SJCRH30 (cell line): ENCODE measurements around the gene DDX56. TPM values are rescaled to one million over a fixed set of nuclear protein-coding genes. Genes with fewer than 3 reads are reported as not detected.

ENCODE experiments used
- DNase-seq, 2 experiments: peaks; one replicate each; pipeline ENCODE4 v3.0.0-alpha.2; 2015 to 2020
- H3K27ac ChIP-seq: fragments of 250-450 bp; sonication (Bioruptor Pico); 2 replicates; pipeline ENCODE4 v1.5.1; 2020; ENCODE audit warnings: mild to moderate bottlenecking, moderate library complexity
- H3K27me3 ChIP-seq: fragments of 250-450 bp; sonication (Bioruptor Pico); 2 replicates; pipeline ENCODE4 v1.5.1; 2020; ENCODE audit warnings: mild to moderate bottlenecking, moderate library complexity
- H3K36me3 ChIP-seq: fragments of 250-450 bp; sonication (Bioruptor Pico); 2 replicates; pipeline ENCODE4 v1.5.1; 2020; ENCODE audit warnings: mild to moderate bottlenecking, moderate library complexity
- H3K4me1 ChIP-seq: fragments of 250-450 bp; sonication (Bioruptor Pico); 2 replicates; pipeline ENCODE4 v1.5.1; 2020; ENCODE audit warnings: mild to moderate bottlenecking, moderate library complexity
- H3K4me3 ChIP-seq: fragments of 250-450 bp; sonication (Bioruptor Pico); 2 replicates; pipeline ENCODE4 v1.5.1; 2020; ENCODE audit warnings: mild to moderate bottlenecking, moderate library complexity
- H3K9me3 ChIP-seq: fragments of 250-450 bp; sonication (Bioruptor Pico); replicated peaks from 2 replicates; pipeline ENCODE4 v1.5.1; 2020; ENCODE audit warnings: mild to moderate bottlenecking, moderate library complexity
- total RNA-seq: library from RNA; depleted of rRNA; stranded (reverse); fragments of >200 nt; shearing (Covaris generic); gene quantifications from 2 replicates; pipeline ENCODE4 v1.2.3, GENCODE V29; 2014

DDX56 gene
- total RNA-seq, 1 experiment from 2014 or later, result 88.5 TPM

GRCh38 chr7:44538798-44539668 is 34.7 kb downstream of the DDX56 start:
- Histone ChIP-seq H3K9me3 (no peaks in the 10 kb centered on the region), H3K27ac (no peak overlapping the region), H3K27me3 (peaks cover 6% of the 10 kb centered on the region; the same call in 1 of the 2 replicates), H3K36me3 (no peaks in the 10 kb centered on the region), H3K4me1 (no peaks in the 10 kb centered on the region), H3K4me3 (no peak overlapping the region)
- DNase-seq, result no peak

DNA sequence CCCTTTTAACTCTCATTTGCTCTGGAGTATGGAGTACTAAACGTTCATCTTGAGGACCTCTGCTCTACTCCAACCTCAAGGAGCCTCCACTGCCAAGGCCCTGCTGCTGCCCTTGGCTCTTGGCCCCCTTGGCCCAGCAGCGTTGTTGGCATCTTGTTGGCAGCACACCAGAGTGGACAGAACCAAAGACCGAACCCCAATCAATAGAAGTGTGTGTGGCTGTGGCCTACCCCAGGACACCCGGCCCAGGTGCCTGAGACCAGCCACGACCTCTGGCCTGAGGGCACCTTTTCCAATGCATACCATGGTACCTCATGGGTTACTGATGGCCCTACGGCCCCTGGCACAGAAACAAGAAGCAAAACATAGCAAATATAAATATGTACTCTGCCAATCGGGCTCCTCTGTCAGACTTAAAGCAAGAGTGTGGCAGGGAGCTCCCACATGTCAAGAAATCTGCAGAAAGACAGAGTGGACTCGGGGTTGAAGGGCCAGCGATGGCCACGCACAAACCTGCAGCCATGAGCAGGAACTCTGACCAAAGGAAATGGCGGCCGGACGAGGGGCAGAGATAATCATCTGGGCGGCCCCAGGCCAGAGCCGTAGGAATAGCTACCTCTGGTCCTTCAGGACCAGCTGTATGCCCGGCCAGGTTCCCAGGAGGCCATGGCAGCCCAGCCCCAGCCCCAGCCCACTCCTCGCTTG is 35.5 kb downstream of the DDX56 start:
- no peak overlapping the region for H3K4me3 ChIP-seq
- no peaks in the 10 kb centered on the region for H3K4me1 ChIP-seq
- H3K27ac ChIP-seq, result no peak overlapping the region
- H3K36me3 ChIP-seq, result no peaks in the 10 kb centered on the region
- peaks cover 6% of the 10 kb centered on the region; the same call in 1 of the 2 replicates for H3K27me3 ChIP-seq
- H3K9me3 ChIP-seq, result no peaks in the 10 kb centered on the region
- no peak for DNase-seq

DNA sequence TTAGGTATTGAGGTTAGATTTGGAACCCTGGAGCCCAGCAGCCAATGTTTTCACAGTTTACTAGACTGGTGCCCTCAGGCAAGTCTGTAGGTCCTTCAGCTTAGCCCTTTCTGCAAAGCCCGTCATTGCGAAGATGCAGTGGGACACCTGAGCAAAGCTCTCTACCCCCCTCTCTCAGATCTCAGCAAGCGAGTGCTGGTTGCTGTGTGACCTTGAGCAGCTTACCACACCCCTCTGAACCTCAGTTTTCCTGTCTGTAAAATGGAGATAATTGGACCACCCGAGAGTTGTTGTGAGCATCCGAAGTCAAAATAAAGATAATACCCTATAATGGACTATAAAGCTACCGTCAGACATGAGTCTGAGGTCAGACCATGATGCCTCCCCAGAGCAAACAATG is 36.3 kb downstream of the DDX56 start:
- Histone ChIP-seq H3K4me3 (no peak overlapping the region), H3K27ac (no peak overlapping the region), H3K9me3 (no peaks in the 10 kb centered on the region), H3K27me3 (peaks cover 4% of the 10 kb centered on the region; the same call in 1 of the 2 replicates), H3K36me3 (no peaks in the 10 kb centered on the region), H3K4me1 (no peaks in the 10 kb centered on the region)
- DNase-seq, result no peak

GRCh38 chr7:44536090-44536489 is 37.6 kb downstream of the DDX56 start:
- no peak overlapping the region for H3K27ac ChIP-seq
- no peaks in the 10 kb centered on the region for H3K36me3 ChIP-seq
- no peaks in the 10 kb centered on the region for H3K27me3 ChIP-seq
- H3K4me1 ChIP-seq, result no peaks in the 10 kb centered on the region
- no peak for DNase-seq
- no peak overlapping the region for H3K4me3 ChIP-seq
- no peaks in the 10 kb centered on the region for H3K9me3 ChIP-seq

DNA sequence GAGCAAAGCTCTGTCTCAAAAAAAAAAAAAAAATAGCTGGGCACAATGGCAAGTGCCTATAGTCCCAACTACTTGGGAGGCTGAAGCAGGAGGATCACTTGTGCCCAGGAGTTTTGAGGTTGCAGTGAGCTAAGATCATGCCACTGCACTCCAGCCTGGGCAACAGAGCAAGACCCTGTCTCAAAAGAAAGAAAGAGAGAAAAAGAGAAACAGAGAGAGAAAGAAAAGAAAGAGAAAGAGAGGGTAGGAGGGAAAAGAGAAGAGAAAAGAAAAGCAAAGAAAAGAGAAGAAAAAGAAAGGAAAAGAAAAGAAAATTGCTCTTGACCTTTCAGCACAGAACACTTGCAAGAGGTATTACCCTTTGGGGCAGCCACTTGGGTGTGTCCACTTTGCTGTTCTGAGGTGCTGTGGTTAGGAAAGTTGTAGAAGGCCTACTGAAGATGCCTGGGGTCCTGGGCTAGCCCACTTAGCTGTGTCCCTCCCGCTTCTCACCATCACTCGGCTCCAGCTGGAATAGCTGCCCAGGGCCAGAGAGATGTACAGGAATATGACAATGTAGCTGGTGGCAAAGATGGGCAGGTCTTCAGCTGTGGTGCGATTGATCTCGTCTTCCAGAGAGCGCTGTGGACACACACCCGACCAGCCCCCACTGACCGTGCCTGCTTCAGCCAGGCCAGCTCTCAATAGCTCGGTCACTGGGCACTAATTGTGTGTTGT is 38.2 kb downstream of the DDX56 start:
- H3K4me3 ChIP-seq, result no peak overlapping the region
- no peak for DNase-seq
- H3K9me3 ChIP-seq, result no peaks in the 10 kb centered on the region
- H3K36me3 ChIP-seq, result no peaks in the 10 kb centered on the region
- H3K27me3 ChIP-seq, result no peaks in the 10 kb centered on the region
- no peaks in the 10 kb centered on the region for H3K4me1 ChIP-seq
- no peak overlapping the region for H3K27ac ChIP-seq

- DNase-seq, result peak; percentile 61 to 70
- H3K27ac ChIP-seq, result no peak overlapping the region
- H3K4me3 ChIP-seq, result no peak overlapping the region
- no peaks in the 10 kb centered on the region for H3K36me3 ChIP-seq
- no peaks in the 10 kb centered on the region for H3K4me1 ChIP-seq
- H3K27me3 ChIP-seq, result no peaks in the 10 kb centered on the region
- H3K9me3 ChIP-seq, result no peaks in the 10 kb centered on the region
These were observed 39.2 kb downstream of the DDX56 start for GRCh38 chr7:44534501-44534900.

DNA sequence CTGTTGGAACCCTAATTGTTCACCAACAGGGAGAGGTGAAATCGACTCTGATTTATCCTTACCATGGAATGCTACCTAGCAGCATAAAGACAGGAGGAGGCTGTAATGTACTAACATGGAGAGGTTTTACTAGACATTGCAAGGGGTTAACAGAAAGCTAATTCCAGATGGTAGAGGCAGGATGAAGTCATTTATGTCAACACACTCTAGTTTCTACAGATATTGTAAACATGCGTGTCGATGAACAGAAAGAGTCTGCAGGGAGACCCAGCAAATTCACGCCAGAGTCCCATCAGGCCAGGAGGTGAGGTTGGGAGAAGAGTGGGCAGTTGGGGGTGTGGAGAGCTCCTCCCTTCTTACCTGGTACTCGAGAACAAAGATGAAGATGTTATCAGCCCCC is 39.6 kb downstream of the DDX56 start:
- no peaks in the 10 kb centered on the region for H3K27me3 ChIP-seq
- H3K27ac ChIP-seq, result no peak overlapping the region
- no peaks in the 10 kb centered on the region for H3K4me1 ChIP-seq
- no peak for DNase-seq
- no peaks in the 10 kb centered on the region for H3K36me3 ChIP-seq
- H3K9me3 ChIP-seq, result no peaks in the 10 kb centered on the region
- H3K4me3 ChIP-seq, result no peak overlapping the region

DNA sequence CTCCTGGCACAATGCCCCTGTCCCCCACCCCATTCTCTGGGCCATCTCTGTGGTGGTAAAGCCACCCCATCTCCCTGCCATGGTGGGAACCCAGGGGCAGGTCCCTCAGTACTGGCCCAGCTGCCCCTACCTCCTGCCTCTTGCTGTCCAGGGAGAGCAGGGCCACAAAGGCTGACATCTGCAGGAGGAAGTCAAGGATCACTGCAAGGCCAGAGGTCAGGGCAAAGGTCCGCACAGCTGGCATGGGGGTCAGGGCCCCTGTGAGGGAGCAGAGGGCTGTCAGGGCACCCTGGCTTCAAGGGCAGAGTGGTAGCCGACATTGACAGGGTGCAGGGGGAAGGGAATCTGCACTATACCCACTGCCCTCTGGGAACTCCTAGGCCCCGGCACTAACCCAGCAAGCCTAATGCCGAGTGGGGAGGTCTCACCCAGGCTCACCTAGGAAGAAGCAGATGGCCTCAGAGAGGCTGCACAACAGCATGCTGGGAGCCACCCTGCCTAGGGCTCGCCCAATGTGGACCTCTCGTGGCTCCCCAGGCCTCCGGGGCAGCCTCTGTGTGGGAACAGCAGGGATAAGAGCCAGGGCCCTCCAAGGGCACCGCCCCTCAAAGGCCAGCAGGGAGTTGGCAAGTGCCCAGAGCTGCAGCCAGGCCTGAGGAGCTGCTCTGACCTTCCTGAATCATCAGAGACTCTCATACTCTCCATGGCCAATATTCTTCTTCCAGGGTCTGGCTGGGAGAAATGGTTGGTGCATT is 40.2 kb downstream of the DDX56 start:
- Histone ChIP-seq H3K36me3 (no peaks in the 10 kb centered on the region), H3K27ac (no peak overlapping the region), H3K4me3 (no peak overlapping the region), H3K27me3 (no peaks in the 10 kb centered on the region), H3K4me1 (no peaks in the 10 kb centered on the region), H3K9me3 (no peaks in the 10 kb centered on the region)
- no peak for DNase-seq

DNA sequence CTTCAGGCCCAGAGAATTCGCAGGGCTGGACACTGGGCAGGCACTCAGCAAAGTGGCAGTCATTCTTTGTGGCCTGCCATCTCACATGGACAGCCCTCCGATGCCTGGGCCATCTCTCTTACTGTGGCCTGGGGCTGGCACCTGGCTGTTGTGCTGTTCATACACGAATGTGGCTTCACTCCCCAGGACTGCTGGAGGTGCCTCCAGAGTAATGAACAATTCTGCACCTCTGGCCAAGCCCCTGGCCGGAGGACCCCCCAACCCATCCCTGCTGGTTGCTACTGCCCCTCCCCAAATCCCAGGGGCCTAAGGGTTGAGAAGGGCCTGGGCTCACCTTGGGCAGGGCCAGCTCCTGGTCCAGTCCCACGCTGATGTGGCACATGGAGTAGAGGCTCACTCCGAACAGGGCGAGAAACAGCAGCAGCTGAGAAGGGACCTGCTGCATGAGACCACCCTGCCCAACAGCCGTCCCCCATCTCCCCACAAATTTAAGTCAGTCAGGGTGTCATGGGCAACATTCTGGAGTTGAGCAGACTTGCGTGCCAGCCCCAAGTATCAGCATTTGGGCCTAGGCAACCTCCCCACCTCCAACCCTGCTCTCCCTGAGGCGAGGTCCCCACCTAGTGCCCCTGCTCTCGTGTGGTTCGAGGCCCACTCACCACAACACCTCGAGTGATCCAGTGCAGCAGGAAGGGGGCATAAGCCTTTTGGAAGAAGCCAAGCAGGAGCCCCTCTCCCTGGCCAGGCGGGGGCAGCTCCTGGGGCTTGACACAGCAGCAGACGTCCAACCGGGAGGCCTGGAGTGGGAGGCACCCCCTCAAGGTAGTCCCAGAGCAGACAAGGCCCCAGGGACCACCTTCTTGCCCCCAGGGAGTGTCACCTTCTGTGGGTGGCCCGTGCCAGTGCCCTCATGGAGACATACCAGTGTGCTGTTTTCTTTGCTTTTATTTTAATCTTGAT is 42.0 kb downstream of the DDX56 start:
- no peak for DNase-seq
- Histone ChIP-seq H3K4me3 (no peak overlapping the region), H3K27me3 (no peaks in the 10 kb centered on the region), H3K4me1 (no peaks in the 10 kb centered on the region), H3K27ac (no peak overlapping the region), H3K9me3 (no peaks in the 10 kb centered on the region), H3K36me3 (no peaks in the 10 kb centered on the region)

- DNase-seq, result no peak
- Histone ChIP-seq H3K27me3 (no peaks in the 10 kb centered on the region), H3K27ac (no peak overlapping the region), H3K4me1 (no peaks in the 10 kb centered on the region), H3K36me3 (no peaks in the 10 kb centered on the region), H3K4me3 (no peak overlapping the region), H3K9me3 (no peaks in the 10 kb centered on the region)
These were observed 42.7 kb downstream of the DDX56 start for GRCh38 chr7:44530990-44531389.

- Histone ChIP-seq H3K27me3 (peaks cover 22% of the 10 kb centered on the region; the same call in 1 of the 2 replicates), H3K4me3 (no peak overlapping the region), H3K27ac (no peak overlapping the region), H3K4me1 (no peaks in the 10 kb centered on the region), H3K9me3 (no peaks in the 10 kb centered on the region; the same call in 1 of the 2 replicates), H3K36me3 (no peaks in the 10 kb centered on the region)
- DNase-seq, result no peak
These were observed 48.8 kb downstream of the DDX56 start for GRCh38 chr7:44524811-44525388.

DNA sequence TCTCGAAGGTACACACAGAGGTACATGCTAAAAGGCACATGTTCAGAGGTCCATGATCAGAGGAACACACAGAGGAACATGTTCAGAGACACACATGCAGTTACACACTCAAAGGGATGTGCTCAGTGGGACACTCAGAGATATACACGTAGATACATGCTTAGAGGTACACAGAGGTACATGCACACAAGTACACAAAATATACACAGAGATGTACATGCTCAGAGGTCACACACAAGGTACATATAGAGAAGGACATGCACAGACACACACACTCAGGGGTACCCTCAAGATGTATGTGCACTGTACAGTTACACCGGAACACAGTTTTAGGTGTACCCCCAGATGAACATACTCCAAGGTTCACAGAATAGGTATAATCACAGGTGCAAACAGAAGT is 51.4 kb downstream of the DDX56 start:
- Histone ChIP-seq H3K4me3 (no peak overlapping the region), H3K27ac (no peak overlapping the region), H3K27me3 (peaks cover 24% of the 10 kb centered on the region; the same call in 1 of the 2 replicates), H3K4me1 (no peaks in the 10 kb centered on the region), H3K36me3 (no peaks in the 10 kb centered on the region), H3K9me3 (no peaks in the 10 kb centered on the region; the same call in 1 of the 2 replicates)
- DNase-seq, result no peak
